ENCODE results near the gene S1PR3.

S1PR3 gene

GRCh38 chr9:89010056-89010455 lies 18.8 kb downstream of the S1PR3 start:
- no peak for DNase-seq

- no peak for DNase-seq
Measured at GRCh38 chr9:89010526-89011111, 19.4 kb downstream of the S1PR3 start.

- DNase-seq = no peak
Measured at GRCh38 chr9:89011683-89012082, 20.4 kb downstream of the S1PR3 start.

GRCh38 chr9:89012294-89013042 lies 21.2 kb downstream of the S1PR3 start:
- no peak for DNase-seq

GRCh38 chr9:89013660-89014059 lies 22.4 kb downstream of the S1PR3 start:
- no peak for DNase-seq

GRCh38 chr9:89014153-89014552 lies 22.9 kb downstream of the S1PR3 start:
- DNase-seq = no peak

GRCh38 chr9:89015336-89015735 lies 24.1 kb downstream of the S1PR3 start:
- no peak for DNase-seq

GRCh38 chr9:89020754-89021153 lies 29.5 kb downstream of the S1PR3 start:
- no peak for DNase-seq

GRCh38 chr9:89021154-89021803 lies 30.0 kb downstream of the S1PR3 start:
- DNase-seq = peak; percentile 80

- DNase-seq = peak; percentile 94
Measured at GRCh38 chr9:89022001-89022759, 30.9 kb downstream of the S1PR3 start.

- DNase-seq = peak; percentile 94
Measured at GRCh38 chr9:89022902-89023301, 31.6 kb downstream of the S1PR3 start.

GRCh38 chr9:89023740-89024139 lies 32.5 kb downstream of the S1PR3 start:
- peak; percentile 61 for DNase-seq

GRCh38 chr9:89024727-89025126 lies 33.5 kb downstream of the S1PR3 start:
- no peak for DNase-seq

GRCh38 chr9:89025553-89025952 lies 34.3 kb downstream of the S1PR3 start:
- DNase-seq = no peak

GRCh38 chr9:89026876-89027275 lies 35.6 kb downstream of the S1PR3 start:
- no peak for DNase-seq

- no peak for DNase-seq
Measured at GRCh38 chr9:89029788-89030187, 38.5 kb downstream of the S1PR3 start.

GRCh38 chr9:89032173-89032572 lies 40.9 kb downstream of the S1PR3 start:
- DNase-seq = no peak

GRCh38 chr9:89032661-89033060 lies 41.4 kb downstream of the S1PR3 start:
- DNase-seq = no peak

GRCh38 chr9:89036383-89036782 lies 45.1 kb downstream of the S1PR3 start:
- DNase-seq = no peak

GRCh38 chr9:89036891-89037290 lies 45.6 kb downstream of the S1PR3 start:
- no peak for DNase-seq

- no peak for DNase-seq
Measured at GRCh38 chr9:89037346-89037745, 46.1 kb downstream of the S1PR3 start.

- no peak for DNase-seq
Measured at GRCh38 chr9:89037891-89038290, 46.6 kb downstream of the S1PR3 start.

GRCh38 chr9:89038382-89039103 lies 47.3 kb downstream of the S1PR3 start:
- DNase-seq = peak; percentile 54

All from NCI-H226 (cell line).